PC-9 (cell line): Measurements from ENCODE around the gene ZYG11B. TPM values are rescaled to one million over a fixed set of nuclear protein-coding genes. Genes with fewer than 3 reads are reported as not detected.

Experiments
- BruUV-seq: library from RNA; stranded (reverse); fragments of 400-500 nt; replicated peaks from 2 replicates; lab custom pipeline; 2021; lab: Mats Ljungman, UMichigan
- CTCF ChIA-PET: fragments of 300-600 bp; sonication (Branson Sonifier 250); formaldehyde crosslinking; loops from one replicate; lab custom pipeline; 2022; ENCODE audit warnings: antibody characterized with exemption; lab: Charles Lee
- POLR2A ChIA-PET: fragments of 300-600 bp; sonication (Branson Sonifier 250); formaldehyde crosslinking; loops from one replicate; lab custom pipeline; 2022; ENCODE audit warnings: antibody characterized with exemption; ENCODE audit not compliant: unreplicated experiment; lab: Charles Lee
- DNase-seq, 2 experiments: peaks; one replicate each; pipeline versions ENCODE4 v3.0.0 to v3.0.0-alpha.2; 2015 to 2022; ENCODE audit warnings: mixed read lengths in 1 of 2
- H2AFZ ChIP-seq: fragments of 200-600 bp; sonication (generic); 2 replicates; pipeline ENCODE4 v1.8.1; 2017; ENCODE audit warnings: antibody characterized with exemption
- H3F3A ChIP-seq: fragments of 200-600 bp; sonication (generic); 2 replicates; pipeline ENCODE4 v1.8.1; 2017; ENCODE audit warnings: antibody characterized with exemption, mild to moderate bottlenecking, low read depth; ENCODE audit not compliant: insufficient read depth
- H3K27ac ChIP-seq: fragments of 200-600 bp; sonication (generic); 2 replicates; pipeline ENCODE4 v1.6.1; 2016; ENCODE audit warnings: mixed run types
- H3K27me3 ChIP-seq: fragments of 200-600 bp; sonication (generic); 2 replicates; pipeline ENCODE4 v1.6.1; 2016; ENCODE audit warnings: low read depth, mixed run types; ENCODE audit not compliant: insufficient read depth
- H3K36me3 ChIP-seq: fragments of 200-600 bp; sonication (generic); 2 replicates; pipeline ENCODE4 v1.6.1; 2016; ENCODE audit warnings: low read depth, mixed run types
- H3K4me1 ChIP-seq: fragments of 200-600 bp; sonication (generic); replicated peaks from 2 replicates; pipeline ENCODE4 v1.6.1; 2016; ENCODE audit warnings: mixed run types; ENCODE audit not compliant: insufficient read depth
- H3K4me2 ChIP-seq: fragments of 200-600 bp; sonication (generic); 2 replicates; pipeline ENCODE4 v1.6.1; 2017; ENCODE audit warnings: mixed run types
- H3K4me3 ChIP-seq: fragments of 200-600 bp; sonication (generic); 2 replicates; pipeline ENCODE4 v1.6.1; 2016; ENCODE audit warnings: mixed run types
- H3K79me2 ChIP-seq: fragments of 200-600 bp; sonication (generic); 2 replicates; pipeline ENCODE4 v1.6.1; 2017; ENCODE audit warnings: low read depth, mixed run types
- H3K9me2 ChIP-seq: fragments of 200-600 bp; sonication (generic); 2 replicates; pipeline ENCODE4 v1.8.1; 2017; ENCODE audit warnings: mild to moderate bottlenecking; ENCODE audit not compliant: insufficient read depth
- H3K9me3 ChIP-seq: fragments of 200-600 bp; sonication (generic); 2 replicates; pipeline ENCODE4 v1.8.1; 2016; ENCODE audit warnings: low read depth; ENCODE audit not compliant: insufficient read depth
- H4K20me1 ChIP-seq: fragments of 200-600 bp; sonication (generic); 2 replicates; pipeline ENCODE4 v1.8.1; 2017; ENCODE audit not compliant: insufficient read depth
- EZH2 ChIP-seq: fragments of 200-600 bp; sonication (generic); IDR thresholded peaks from 2 replicates; pipeline ENCODE4 v1.8.0; 2017; ENCODE audit warnings: antibody characterized with exemption, low read depth
- intact Hi-C: fragments of 100-400 bp; cut with micrococcal nuclease; formaldehyde crosslinking; loops from one replicate; pipeline ENCODE4 v1.10.0; 2022; ENCODE audit not compliant: unreplicated experiment
- total RNA-seq: library from RNA; stranded (reverse); gene quantifications from 2 replicates; pipeline ENCODE4 v1.2.3, GENCODE V29; 2021
- TF ChIP-seq, protein P1 (sequence below): fragments of 200-600 bp; sonication (generic); conservative IDR thresholded peaks from 2 replicates; pipeline ENCODE4 v1.6.1; 2017; ENCODE audit warnings: mixed run types, antibody characterized with exemption, mild to moderate bottlenecking, moderate library complexity

The ZYG11B gene
- total RNA-seq, 1 experiment from 2014 or later = 21.4 TPM

DNA sequence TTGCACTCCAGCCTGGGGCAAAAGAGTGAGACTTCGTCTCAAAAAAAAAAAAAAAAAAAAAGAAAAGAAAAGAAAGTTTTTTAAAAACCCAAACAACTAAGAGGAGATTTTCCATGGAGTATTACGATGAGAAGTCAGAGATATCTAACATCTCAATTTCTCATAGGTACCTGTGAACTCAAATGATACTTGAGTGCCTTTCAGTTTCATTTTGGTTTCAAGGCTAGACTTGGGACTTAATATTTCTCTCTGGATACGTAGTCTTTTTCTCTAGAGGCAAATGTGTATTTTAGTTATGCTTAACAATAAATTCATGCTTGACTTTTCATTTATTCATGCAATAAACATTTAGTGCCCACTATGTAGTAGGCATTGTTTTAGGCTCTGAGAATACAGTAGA, 15.0 kb downstream of the ZYG11B start:
- no peaks in the 10 kb centered on the region for H3K36me3 ChIP-seq
- CTCF ChIA-PET = no interaction called here
- H3K27ac ChIP-seq = no peak overlapping the region
- TF ChIP-seq, protein P1, sequence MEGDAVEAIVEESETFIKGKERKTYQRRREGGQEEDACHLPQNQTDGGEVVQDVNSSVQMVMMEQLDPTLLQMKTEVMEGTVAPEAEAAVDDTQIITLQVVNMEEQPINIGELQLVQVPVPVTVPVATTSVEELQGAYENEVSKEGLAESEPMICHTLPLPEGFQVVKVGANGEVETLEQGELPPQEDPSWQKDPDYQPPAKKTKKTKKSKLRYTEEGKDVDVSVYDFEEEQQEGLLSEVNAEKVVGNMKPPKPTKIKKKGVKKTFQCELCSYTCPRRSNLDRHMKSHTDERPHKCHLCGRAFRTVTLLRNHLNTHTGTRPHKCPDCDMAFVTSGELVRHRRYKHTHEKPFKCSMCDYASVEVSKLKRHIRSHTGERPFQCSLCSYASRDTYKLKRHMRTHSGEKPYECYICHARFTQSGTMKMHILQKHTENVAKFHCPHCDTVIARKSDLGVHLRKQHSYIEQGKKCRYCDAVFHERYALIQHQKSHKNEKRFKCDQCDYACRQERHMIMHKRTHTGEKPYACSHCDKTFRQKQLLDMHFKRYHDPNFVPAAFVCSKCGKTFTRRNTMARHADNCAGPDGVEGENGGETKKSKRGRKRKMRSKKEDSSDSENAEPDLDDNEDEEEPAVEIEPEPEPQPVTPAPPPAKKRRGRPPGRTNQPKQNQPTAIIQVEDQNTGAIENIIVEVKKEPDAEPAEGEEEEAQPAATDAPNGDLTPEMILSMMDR = no peak
- no peak for TF ChIP-seq EZH2
- no peak overlapping the region for H2AFZ ChIP-seq
- H3F3A ChIP-seq = no peaks in the 10 kb centered on the region
- H3K79me2 ChIP-seq = peaks cover 16% of the 10 kb centered on the region; the same call in 1 of the 2 replicates
- H3K4me3 ChIP-seq = no peak overlapping the region
- no peaks in the 10 kb centered on the region; the same call in 1 of the 2 replicates for H4K20me1 ChIP-seq
- POLR2A ChIA-PET = no interaction called here
- intact Hi-C loops = no loop called here
- H3K4me1 ChIP-seq = peaks cover 13% of the 10 kb centered on the region; the same call in 1 of the 2 replicates
- H3K4me2 ChIP-seq = no peak overlapping the region
- no TSS peak for BruUV-seq
- H3K9me2 ChIP-seq = no peaks in the 10 kb centered on the region
- no peak for DNase-seq
- no peaks in the 10 kb centered on the region for H3K9me3 ChIP-seq
- H3K27me3 ChIP-seq = no peaks in the 10 kb centered on the region

DNA sequence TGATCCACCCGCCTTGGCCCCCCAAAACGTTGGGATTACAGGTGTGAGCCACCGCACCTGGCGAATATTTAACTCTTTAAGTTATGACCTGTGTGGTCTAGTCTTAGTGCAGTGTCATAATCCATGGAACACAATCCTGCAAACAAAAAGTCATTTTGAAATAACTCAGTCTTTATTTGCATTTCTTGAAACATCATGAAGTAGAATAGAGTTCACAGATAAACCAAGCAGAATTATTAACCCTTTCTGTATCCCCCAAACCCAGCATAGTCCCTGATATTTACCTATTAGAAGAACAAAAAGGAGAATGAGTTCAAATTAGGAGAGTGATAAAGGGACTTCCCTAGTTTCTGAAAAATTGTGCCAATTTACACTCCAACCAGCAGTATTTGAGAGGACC, 19.9 kb downstream of the ZYG11B start:
- Histone ChIP-seq H3K9me2 (no peaks in the 10 kb centered on the region), H4K20me1 (no peaks in the 10 kb centered on the region; the same call in 1 of the 2 replicates), H3K4me2 (no peak overlapping the region), H3K4me3 (no peak overlapping the region), H3K9me3 (no peaks in the 10 kb centered on the region), H3K79me2 (no peaks in the 10 kb centered on the region), H2AFZ (no peak overlapping the region), H3K4me1 (peaks cover 8% of the 10 kb centered on the region; the same call in 1 of the 2 replicates), H3K27me3 (no peaks in the 10 kb centered on the region), H3K27ac (no peak overlapping the region), H3F3A (no peaks in the 10 kb centered on the region), H3K36me3 (no peaks in the 10 kb centered on the region)
- BruUV-seq = no TSS peak
- no peak for TF ChIP-seq EZH2
- TF ChIP-seq, protein P1 = no peak
- ChIA-PET CTCF (no interaction called here), POLR2A (no interaction called here)
- intact Hi-C loops = no loop called here
- no peak for DNase-seq

DNA sequence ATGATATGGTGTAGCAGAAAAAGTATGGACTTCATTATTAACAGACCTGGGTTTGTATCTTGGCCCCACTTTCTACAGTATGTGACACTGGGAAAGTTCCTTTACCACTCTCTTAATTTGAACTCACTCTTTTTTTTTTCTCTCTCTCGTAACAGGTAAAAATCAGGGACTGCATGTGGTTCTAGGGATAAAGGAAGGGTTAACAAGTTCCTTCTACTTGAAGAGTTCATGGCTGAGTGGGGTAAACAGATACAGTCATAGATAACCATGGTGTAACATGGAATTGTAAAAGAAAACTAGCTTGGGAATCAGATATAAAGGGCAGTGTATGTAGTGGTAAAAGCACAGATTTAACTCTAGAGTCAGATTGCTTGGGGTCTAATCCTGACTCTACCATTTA, 21.2 kb downstream of the ZYG11B start:
- BruUV-seq = no TSS peak
- Histone ChIP-seq H3K9me3 (no peaks in the 10 kb centered on the region), H3K4me2 (no peak overlapping the region), H2AFZ (no peak overlapping the region), H3K4me3 (no peak overlapping the region), H3F3A (no peaks in the 10 kb centered on the region), H3K4me1 (peaks cover 8% of the 10 kb centered on the region), H3K36me3 (no peaks in the 10 kb centered on the region), H4K20me1 (no peaks in the 10 kb centered on the region; the same call in 1 of the 2 replicates), H3K27ac (no peak overlapping the region), H3K79me2 (no peaks in the 10 kb centered on the region), H3K27me3 (no peaks in the 10 kb centered on the region), H3K9me2 (no peaks in the 10 kb centered on the region)
- POLR2A ChIA-PET = no interaction called here
- CTCF ChIA-PET = no interaction called here
- TF ChIP-seq EZH2 = no peak
- TF ChIP-seq, protein P1 = no peak
- intact Hi-C loops = no loop called here
- DNase-seq = no peak
